HG02623 (cell line): Measurements from ENCODE around the gene UBR3.
"Not testable (repeated sequence)": the region's sequence is repeated elsewhere in the genome, so short reads cannot be mapped to it uniquely, and the experiment has no call there.

Experiments used
- ATAC-seq: cut with Tn5 transposase; IDR thresholded peaks from one replicate; pipeline ENCODE4 v1.9.1; 2021; ENCODE audit warnings: moderate library complexity; ENCODE audit not compliant: unreplicated experiment

Gene UBR3

GRCh38 chr2:169823996-169824372 is 3.3 kb upstream of the UBR3 start:
- no peak for ATAC-seq

- peak; percentile 62 for ATAC-seq
Observed at GRCh38 chr2:169824373-169825333, 2.6 kb upstream of the UBR3 start, which contains the start of gene METTL5. Gene METTL5, minus strand, starts transcription at chr2:169824905. Its CDS starts 308 bp downstream, at chr2:169824597.

- ATAC-seq = no peak
Observed at GRCh38 chr2:169828141-169828811, 1.0 kb downstream of the UBR3 start.

GRCh38 chr2:169834401-169834800 is 7.1 kb downstream of the UBR3 start:
- ATAC-seq = no peak

GRCh38 chr2:169838743-169839489 is 11.7 kb downstream of the UBR3 start:
- ATAC-seq = no peak

- ATAC-seq = no peak
Observed at GRCh38 chr2:169839954-169840746, 12.9 kb downstream of the UBR3 start.

- ATAC-seq = no peak
Observed at GRCh38 chr2:169840747-169841142, 13.5 kb downstream of the UBR3 start.

GRCh38 chr2:169841625-169842024 is 14.4 kb downstream of the UBR3 start:
- not testable (repeated sequence) for ATAC-seq

- no peak for ATAC-seq
Observed at GRCh38 chr2:169845016-169845415, 17.8 kb downstream of the UBR3 start.

- not testable (repeated sequence) for ATAC-seq
Observed at GRCh38 chr2:169848959-169849693, 21.9 kb downstream of the UBR3 start.

- no peak for ATAC-seq
Observed at GRCh38 chr2:169849710-169850109, 22.5 kb downstream of the UBR3 start.

GRCh38 chr2:169853041-169853668 is 25.9 kb downstream of the UBR3 start:
- ATAC-seq = no peak

GRCh38 chr2:169855281-169856258 is 28.3 kb downstream of the UBR3 start:
- not testable (repeated sequence) for ATAC-seq

- ATAC-seq = no peak
Observed at GRCh38 chr2:169859423-169859822, 32.2 kb downstream of the UBR3 start.

GRCh38 chr2:169860149-169860548 is 32.9 kb downstream of the UBR3 start:
- no peak for ATAC-seq

- no peak for ATAC-seq
Observed at GRCh38 chr2:169862816-169863215, 35.6 kb downstream of the UBR3 start.

- no peak for ATAC-seq
Observed at GRCh38 chr2:169865492-169865891, 38.2 kb downstream of the UBR3 start.

- ATAC-seq = not testable (repeated sequence)
Observed at GRCh38 chr2:169866230-169866629, 39.0 kb downstream of the UBR3 start.
